Thoracic aorta (tissue), 2 donors: ENCODE data around the gene NACC1. TPM values are rescaled to one million over a fixed set of nuclear protein-coding genes. Genes with fewer than 3 reads are reported as not detected.

Experiments used
- ATAC-seq: fragments of 150-250 bp; one replicate; pipeline ENCODE4 v1.8.0; 2017; ENCODE audit warnings: low read depth; ENCODE audit not compliant: insufficient number of reproducible peaks, low FRiP score
- DNase-seq: peaks from one replicate; pipeline ENCODE4 v3.0.0-alpha.2; 2020; ENCODE audit warnings: low spot score
- H3K27ac ChIP-seq, 2 donors: fragments of 200-600 bp; sonication (generic); 1 replicate in 1 of 2; 2 replicates in 1 of 2; pipeline ENCODE4 v1.5.1; 2016; ENCODE audit warnings: mild to moderate bottlenecking in 2 of 2, moderate library complexity in 2 of 2
- H3K27me3 ChIP-seq: fragments of 200-600 bp; sonication (generic); replicated peaks from 2 replicates; pipeline ENCODE4 v1.6.0; 2016; ENCODE audit warnings: mild to moderate bottlenecking; ENCODE audit not compliant: insufficient read depth
- H3K36me3 ChIP-seq: fragments of 200-600 bp; sonication (generic); one replicate; pipeline ENCODE4 v1.5.1; 2016
- H3K4me1 ChIP-seq, 2 donors: fragments of 200-600 bp; sonication (generic); 1 replicate in 1 of 2; 2 replicates in 1 of 2; pipeline versions ENCODE4 v1.5.1 to v1.6.0; 2016; ENCODE audit warnings: low read depth in 2 of 2, mild to moderate bottlenecking in 1 of 2; ENCODE audit not compliant: control insufficient read depth in 1 of 2
- H3K4me3 ChIP-seq: fragments of 200-600 bp; sonication (generic); 2 replicates; pipeline ENCODE4 v1.5.1; 2016; ENCODE audit warnings: mild to moderate bottlenecking
- H3K9me3 ChIP-seq: fragments of 200-600 bp; sonication (generic); 2 replicates; pipeline ENCODE4 v1.5.1; 2016
- total RNA-seq, 2 donors: library from RNA; depleted of rRNA; stranded (reverse); fragments of >200 nt; gene quantifications; one replicate each; pipeline versions ENCODE4 v1.1.0 to v1.2.3, GENCODE V29; 2016
- TF ChIP-seq, protein P1 (sequence below): fragments of 200-600 bp; sonication (generic); IDR thresholded peaks from one replicate; pipeline ENCODE4 v1.5.1; 2019; ENCODE audit warnings: antibody characterized with exemption

The NACC1 gene
- total RNA-seq, 2 donors from 2014 or later: 27.2 to 28.8 TPM

DNA sequence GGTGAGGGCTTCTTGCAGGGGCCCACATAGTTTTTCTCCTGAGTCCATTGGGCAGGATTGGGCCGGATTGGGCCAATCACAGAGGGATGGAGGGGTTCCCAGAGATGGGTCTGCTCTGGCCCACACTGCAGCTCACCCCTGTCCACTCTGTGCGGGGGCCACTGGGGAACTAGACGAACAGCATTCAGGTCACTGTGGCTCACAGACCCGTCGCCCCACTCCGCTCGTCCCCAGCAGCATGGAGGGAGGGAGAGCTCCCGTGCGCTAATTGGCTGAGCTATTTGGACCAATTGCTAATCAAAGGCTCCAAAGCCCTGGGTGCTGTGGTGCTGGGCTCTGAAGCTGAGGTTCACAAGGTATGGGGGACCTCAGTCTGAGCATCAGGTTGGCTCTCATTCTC, 11.3 kb downstream of the NACC1 start:
- H3K4me1 ChIP-seq: peaks cover 0 to 3% of the 10 kb centered on the region in 2 donors
- H3K27me3 ChIP-seq: no peaks in the 10 kb centered on the region
- no peak for DNase-seq
- no peaks in the 10 kb centered on the region for H3K36me3 ChIP-seq
- H3K9me3 ChIP-seq: no peaks in the 10 kb centered on the region
- H3K4me3 ChIP-seq: no peak overlapping the region
- no peak overlapping the region for H3K27ac ChIP-seq
- TF ChIP-seq, protein P1, sequence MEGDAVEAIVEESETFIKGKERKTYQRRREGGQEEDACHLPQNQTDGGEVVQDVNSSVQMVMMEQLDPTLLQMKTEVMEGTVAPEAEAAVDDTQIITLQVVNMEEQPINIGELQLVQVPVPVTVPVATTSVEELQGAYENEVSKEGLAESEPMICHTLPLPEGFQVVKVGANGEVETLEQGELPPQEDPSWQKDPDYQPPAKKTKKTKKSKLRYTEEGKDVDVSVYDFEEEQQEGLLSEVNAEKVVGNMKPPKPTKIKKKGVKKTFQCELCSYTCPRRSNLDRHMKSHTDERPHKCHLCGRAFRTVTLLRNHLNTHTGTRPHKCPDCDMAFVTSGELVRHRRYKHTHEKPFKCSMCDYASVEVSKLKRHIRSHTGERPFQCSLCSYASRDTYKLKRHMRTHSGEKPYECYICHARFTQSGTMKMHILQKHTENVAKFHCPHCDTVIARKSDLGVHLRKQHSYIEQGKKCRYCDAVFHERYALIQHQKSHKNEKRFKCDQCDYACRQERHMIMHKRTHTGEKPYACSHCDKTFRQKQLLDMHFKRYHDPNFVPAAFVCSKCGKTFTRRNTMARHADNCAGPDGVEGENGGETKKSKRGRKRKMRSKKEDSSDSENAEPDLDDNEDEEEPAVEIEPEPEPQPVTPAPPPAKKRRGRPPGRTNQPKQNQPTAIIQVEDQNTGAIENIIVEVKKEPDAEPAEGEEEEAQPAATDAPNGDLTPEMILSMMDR: no peak
- no peak for ATAC-seq

GRCh38 chr19:13130886-13131490, 12.9 kb downstream of the NACC1 start:
- TF ChIP-seq, protein P1: no peak
- DNase-seq (no peak), ATAC-seq (no peak)
- Histone ChIP-seq H3K36me3 (peaks cover 7% of the 10 kb centered on the region), H3K9me3 (no peaks in the 10 kb centered on the region), H3K4me3 (no peak overlapping the region), H3K27me3 (no peaks in the 10 kb centered on the region), H3K27ac (no peak overlapping the region), H3K4me1 (peaks cover 0 to 4% of the 10 kb centered on the region in 2 donors)

DNA sequence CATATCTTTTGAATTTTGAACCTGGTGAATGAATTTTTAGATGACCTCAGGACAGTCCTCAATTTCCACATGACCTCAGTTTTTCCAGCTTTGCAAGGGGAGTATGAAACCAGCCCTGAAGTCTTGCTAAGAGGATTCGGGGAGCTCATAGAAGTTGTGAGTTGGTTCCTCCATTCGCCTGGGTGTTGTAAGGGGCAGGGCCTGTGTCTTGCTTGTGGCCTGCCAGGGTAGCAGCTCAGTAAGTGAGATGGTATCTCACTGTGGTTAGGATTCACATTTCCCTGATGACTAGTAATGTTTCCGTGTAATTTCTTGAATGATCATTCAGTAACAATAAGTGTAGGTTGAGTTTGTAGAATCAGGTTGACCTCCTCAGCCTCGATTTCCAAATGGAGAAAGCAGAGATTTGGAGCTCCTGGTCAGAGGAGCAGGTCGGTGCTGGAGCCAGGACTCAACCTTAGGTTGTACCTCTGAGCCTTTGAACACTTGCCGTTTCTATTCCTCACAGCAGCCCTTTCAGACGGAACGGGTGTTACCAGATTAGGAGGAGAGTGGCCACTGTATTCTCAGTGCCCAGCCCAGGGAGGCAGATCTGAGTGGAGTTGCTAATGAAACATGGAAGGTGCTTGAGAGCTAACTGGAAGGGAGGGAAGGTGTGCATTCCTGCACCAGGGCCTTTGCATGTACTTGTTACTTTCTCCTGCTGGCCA, 14.6 kb downstream of the NACC1 start:
- Histone ChIP-seq H3K4me1 (peaks cover 0 to 4% of the 10 kb centered on the region in 2 donors), H3K27ac (no peak overlapping the region), H3K4me3 (no peak overlapping the region), H3K36me3 (peaks cover 17% of the 10 kb centered on the region), H3K9me3 (no peaks in the 10 kb centered on the region), H3K27me3 (no peaks in the 10 kb centered on the region)
- TF ChIP-seq, protein P1: no peak
- DNase-seq: no peak
- no peak for ATAC-seq

DNA sequence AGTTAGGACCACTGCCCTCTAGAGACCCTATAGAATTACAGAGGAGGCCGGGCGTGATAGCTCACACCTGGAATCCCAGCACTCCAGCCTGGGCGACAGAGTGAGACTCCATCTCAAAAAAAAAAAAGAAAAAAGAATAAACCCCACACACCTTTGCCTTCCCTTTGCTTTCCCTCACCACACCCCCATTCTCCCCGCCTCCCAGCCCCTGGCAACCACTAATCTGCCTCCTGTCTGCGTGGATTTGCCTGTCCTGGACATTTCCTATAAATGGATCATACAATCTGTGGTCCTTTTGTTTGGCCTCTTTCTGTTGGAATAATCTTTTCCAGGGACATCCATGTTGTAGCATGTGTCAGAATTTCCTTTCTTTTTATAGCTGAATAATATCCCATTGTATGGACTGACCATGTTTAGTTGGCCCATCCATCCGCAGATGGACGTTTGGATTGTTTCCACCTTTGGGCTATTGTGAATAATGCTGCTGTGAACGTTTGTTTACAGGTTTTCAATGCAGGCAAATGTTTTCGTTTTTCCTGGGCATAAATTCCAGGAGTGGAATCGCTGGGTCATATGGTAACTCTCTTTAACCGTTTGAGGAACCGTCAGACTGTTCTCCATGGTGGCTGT, 15.3 kb downstream of the NACC1 start:
- DNase-seq (no peak), ATAC-seq (no peak)
- TF ChIP-seq, protein P1: no peak

DNA sequence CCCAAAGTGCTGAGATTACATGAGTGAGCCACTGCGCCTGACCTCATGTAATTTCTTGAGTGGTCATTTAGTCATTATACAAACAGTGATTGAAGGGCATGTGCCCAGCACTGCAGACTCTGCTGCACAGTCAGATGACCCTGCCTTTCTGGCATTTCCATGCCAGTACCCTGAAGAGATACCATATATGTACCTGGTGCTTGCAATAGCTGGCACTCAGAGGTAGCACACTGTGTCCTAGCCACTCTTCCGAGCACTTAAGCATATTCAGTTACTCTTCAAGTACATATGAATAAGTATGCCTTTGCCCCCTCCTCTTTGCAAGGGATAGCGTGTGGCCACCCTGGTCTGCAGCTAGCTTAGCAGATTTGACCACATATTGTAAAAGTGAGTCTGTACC, 16.6 kb downstream of the NACC1 start:
- TF ChIP-seq, protein P1: no peak
- no peak for DNase-seq
- no peaks in the 10 kb centered on the region for H3K27me3 ChIP-seq
- H3K27ac ChIP-seq: peak overlapping the region in 1 of 2 donors; percentile 47
- peaks cover 0 to 4% of the 10 kb centered on the region in 2 donors for H3K4me1 ChIP-seq
- no peaks in the 10 kb centered on the region for H3K9me3 ChIP-seq
- peaks cover 28% of the 10 kb centered on the region for H3K36me3 ChIP-seq
- H3K4me3 ChIP-seq: no peak overlapping the region
- ATAC-seq: peak; percentile 24

More for the DNA sequence above, 15.3 kb downstream of the NACC1 start:
- H3K9me3 ChIP-seq: no peaks in the 10 kb centered on the region
- peaks cover 22% of the 10 kb centered on the region for H3K36me3 ChIP-seq
- H3K4me3 ChIP-seq: no peak overlapping the region
- H3K27me3 ChIP-seq: no peaks in the 10 kb centered on the region
- H3K4me1 ChIP-seq: peaks cover 0 to 4% of the 10 kb centered on the region in 2 donors
- no peak overlapping the region for H3K27ac ChIP-seq
